Measurements from ENCODE around the gene NOTCH1. TPM values are rescaled to one million over a fixed set of nuclear protein-coding genes. Genes with fewer than 3 reads are reported as not detected.

NOTCH1 gene
- total RNA-seq, 1 donor from 2014 or later, result 17.6 TPM

DNA sequence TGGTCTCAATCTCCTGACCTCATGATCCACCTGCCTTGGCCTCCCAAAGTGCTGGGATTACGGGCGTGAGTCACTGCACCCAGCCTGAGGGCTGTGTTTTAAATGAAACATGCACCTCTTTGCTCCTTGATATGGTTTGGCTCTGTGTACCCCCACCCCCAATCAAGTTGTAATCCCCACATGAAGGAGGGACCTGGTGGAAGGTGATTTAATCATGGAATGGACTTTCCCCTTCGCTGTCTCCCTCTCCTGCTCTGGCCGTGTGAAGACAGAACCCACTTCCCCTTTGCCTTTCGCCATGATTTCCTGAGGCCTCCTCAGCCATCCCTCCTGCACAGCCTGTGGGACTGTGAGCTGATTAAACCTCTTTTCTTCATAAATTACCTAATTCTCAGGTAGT, 12.5 kb upstream of the NOTCH1 start:
- no peaks in the 10 kb centered on the region for H3K9me3 ChIP-seq (replicated peaks)
- no peak overlapping the region for H3K4me3 ChIP-seq
- H3K4me1 ChIP-seq, result peaks cover 10% of the 10 kb centered on the region
- TF ChIP-seq, protein P1, sequence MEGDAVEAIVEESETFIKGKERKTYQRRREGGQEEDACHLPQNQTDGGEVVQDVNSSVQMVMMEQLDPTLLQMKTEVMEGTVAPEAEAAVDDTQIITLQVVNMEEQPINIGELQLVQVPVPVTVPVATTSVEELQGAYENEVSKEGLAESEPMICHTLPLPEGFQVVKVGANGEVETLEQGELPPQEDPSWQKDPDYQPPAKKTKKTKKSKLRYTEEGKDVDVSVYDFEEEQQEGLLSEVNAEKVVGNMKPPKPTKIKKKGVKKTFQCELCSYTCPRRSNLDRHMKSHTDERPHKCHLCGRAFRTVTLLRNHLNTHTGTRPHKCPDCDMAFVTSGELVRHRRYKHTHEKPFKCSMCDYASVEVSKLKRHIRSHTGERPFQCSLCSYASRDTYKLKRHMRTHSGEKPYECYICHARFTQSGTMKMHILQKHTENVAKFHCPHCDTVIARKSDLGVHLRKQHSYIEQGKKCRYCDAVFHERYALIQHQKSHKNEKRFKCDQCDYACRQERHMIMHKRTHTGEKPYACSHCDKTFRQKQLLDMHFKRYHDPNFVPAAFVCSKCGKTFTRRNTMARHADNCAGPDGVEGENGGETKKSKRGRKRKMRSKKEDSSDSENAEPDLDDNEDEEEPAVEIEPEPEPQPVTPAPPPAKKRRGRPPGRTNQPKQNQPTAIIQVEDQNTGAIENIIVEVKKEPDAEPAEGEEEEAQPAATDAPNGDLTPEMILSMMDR (IDR thresholded peaks at IDR 0.05; ENCODE audit: borderline replicate concordance), result no peak
- intact Hi-C loops (cut with micrococcal nuclease), result no loop called here
- H3K27ac ChIP-seq (replicated peaks), result no peak overlapping the region
- no peaks in the 10 kb centered on the region for H3K27me3 ChIP-seq (ENCODE audit: low read depth)
- H3K36me3 ChIP-seq, result no peaks in the 10 kb centered on the region
- DNase-seq, result no peak

DNA sequence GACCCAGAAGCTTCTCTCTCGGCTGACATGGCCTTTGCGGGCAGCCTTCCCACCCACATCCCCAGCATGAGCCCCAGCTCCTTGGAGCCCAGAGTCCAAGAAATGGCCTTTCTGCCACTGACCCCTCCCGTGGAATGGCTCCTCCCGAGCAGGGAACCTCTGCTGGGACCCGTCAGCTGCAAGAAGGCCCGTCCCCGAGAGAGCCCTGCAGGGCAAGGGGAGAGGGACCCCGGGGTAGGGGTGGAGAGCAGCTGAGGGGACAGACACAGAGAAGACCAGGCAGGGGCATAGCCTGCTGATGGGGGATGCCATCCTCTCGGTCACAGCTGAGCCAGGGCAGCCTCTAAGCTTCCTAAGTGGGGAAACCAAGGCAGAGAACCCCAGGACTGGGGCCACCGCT, 11.2 kb upstream of the NOTCH1 start:
- DNase-seq, result no peak
- no peaks in the 10 kb centered on the region for H3K36me3 ChIP-seq
- no peak overlapping the region for H3K4me3 ChIP-seq
- H3K4me1 ChIP-seq, result peaks cover 6% of the 10 kb centered on the region
- no peaks in the 10 kb centered on the region for H3K27me3 ChIP-seq (ENCODE audit: low read depth)
- intact Hi-C loops (cut with micrococcal nuclease), result no loop called here
- H3K9me3 ChIP-seq (replicated peaks), result no peaks in the 10 kb centered on the region
- TF ChIP-seq, protein P1 (IDR thresholded peaks at IDR 0.05; ENCODE audit: borderline replicate concordance), result no peak
- no peak overlapping the region for H3K27ac ChIP-seq (replicated peaks)

DNA sequence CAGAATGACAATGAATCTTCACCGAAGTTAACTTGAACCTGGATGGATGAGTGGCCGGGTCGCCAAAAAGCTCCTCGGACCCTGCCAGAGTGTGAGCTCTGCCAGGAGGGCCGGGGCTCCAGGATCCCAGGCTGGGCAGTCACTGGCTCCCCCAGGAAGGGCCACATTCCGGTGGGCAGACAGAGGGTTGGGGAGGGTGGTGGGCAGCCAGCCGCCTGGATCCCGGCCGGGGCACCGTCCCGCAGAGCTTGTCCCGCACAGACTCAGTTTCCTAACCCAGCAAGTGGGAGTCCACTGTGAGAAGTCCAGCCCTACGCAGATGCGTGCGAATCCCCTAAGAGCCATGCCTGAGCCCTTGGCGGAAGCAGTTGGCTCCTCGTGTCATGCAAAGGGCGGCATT, 10.3 kb upstream of the NOTCH1 start:
- Histone ChIP-seq H3K36me3 (no peaks in the 10 kb centered on the region), H3K4me1 (peaks cover 14% of the 10 kb centered on the region), H3K27ac (replicated peaks) (no peak overlapping the region), H3K9me3 (replicated peaks) (no peaks in the 10 kb centered on the region), H3K27me3 (ENCODE audit: low read depth) (no peaks in the 10 kb centered on the region), H3K4me3 (no peak overlapping the region)
- no peak for DNase-seq
- intact Hi-C loops (cut with micrococcal nuclease), result no loop called here
- TF ChIP-seq, protein P1 (IDR thresholded peaks at IDR 0.05; ENCODE audit: borderline replicate concordance), result no peak

DNA sequence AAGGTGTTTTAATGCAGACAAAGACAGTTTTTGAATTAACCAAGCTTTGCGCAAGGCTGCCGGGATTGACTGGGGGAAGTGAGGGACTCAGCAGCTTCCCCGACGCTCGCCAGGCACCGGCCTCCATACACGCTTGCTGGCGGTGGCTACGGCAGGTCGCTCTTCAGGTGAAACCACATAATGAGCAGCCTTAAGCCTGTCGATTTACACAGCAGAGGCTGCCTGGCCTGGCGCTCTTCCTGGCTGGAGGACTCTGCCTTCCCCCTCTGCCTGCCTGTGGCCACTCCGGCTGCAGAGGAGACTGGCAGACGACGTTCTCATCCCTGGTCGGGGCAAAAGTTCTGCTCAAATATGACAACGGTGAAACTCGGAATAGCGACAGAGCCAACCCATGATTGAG, 9.0 kb upstream of the NOTCH1 start:
- intact Hi-C loops (cut with micrococcal nuclease), result no loop called here
- Histone ChIP-seq H3K4me1 (peaks cover 23% of the 10 kb centered on the region), H3K36me3 (no peaks in the 10 kb centered on the region), H3K4me3 (no peak overlapping the region), H3K27me3 (ENCODE audit: low read depth) (no peaks in the 10 kb centered on the region), H3K27ac (replicated peaks) (no peak overlapping the region), H3K9me3 (replicated peaks) (no peaks in the 10 kb centered on the region)
- DNase-seq, result no peak
- TF ChIP-seq, protein P1 (IDR thresholded peaks at IDR 0.05; ENCODE audit: borderline replicate concordance), result no peak

DNA sequence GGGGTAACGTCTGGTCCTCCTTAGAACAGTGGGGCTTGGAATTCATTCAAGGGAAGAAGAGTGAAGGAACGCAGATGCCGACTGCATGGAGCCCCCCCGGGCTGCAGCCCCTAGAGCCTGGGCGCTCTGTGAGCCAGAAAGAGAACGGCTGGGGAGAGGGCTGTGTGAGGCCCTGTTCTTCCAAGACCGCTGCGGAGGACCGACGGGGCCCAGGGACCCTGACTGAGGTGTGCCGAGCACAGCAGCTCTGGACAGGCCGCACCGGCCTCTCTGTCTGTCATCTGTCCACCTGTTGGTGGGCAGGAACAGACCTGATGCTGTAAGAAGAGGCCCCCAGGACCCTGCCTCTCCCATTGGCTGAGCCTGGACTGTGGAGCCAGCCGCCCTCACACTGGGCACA, 7.7 kb upstream of the NOTCH1 start:
- H3K9me3 ChIP-seq (replicated peaks), result no peaks in the 10 kb centered on the region
- H3K27ac ChIP-seq (replicated peaks), result no peak overlapping the region
- TF ChIP-seq, protein P1 (IDR thresholded peaks at IDR 0.05; ENCODE audit: borderline replicate concordance), result no peak
- no peaks in the 10 kb centered on the region for H3K27me3 ChIP-seq (ENCODE audit: low read depth)
- H3K4me1 ChIP-seq, result peaks cover 23% of the 10 kb centered on the region
- H3K4me3 ChIP-seq, result no peak overlapping the region
- intact Hi-C loops (cut with micrococcal nuclease), result no loop called here
- H3K36me3 ChIP-seq, result no peaks in the 10 kb centered on the region
- no peak for DNase-seq
